ENCODE results near the gene FARSA. TPM values are rescaled to one million over a fixed set of nuclear protein-coding genes. Genes with fewer than 3 reads are reported as not detected.

FARSA gene
- total and polyA plus RNA-seq, 12 donors, result 33.5 to 102 (median 52.1) TPM

DNA sequence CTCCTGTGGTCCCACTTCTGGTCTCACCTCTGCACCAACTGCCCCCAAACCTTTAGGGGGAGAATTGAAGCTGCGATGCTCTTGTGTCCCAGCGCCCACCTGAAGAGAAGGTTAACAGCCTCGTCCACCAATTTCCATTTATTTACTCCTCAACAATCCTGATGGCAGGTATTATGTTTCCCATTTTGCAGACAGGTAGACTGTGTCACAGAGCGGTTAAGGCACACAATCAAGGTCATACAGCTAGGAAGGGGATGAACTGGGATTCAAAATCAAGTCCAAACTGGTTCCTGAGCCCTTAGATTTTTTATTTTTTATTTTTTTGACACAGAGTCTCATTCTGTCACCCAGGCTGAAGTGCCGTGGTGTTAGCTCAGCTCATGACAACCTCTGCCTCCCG, 58.4 kb downstream of the FARSA start:
- 91 to 100% (median 97%) methylated on average over 6 of the region's 6 CpGs for WGBS, 4 donors
- no peaks in the 10 kb centered on the region for H3K27me3 ChIP-seq
- H3K36me3 ChIP-seq (replicated peaks in 1 of 2), result peaks cover 0 to 22% of the 10 kb centered on the region in 2 donors

GRCh38 chr19:12873891-12874745, 59.4 kb downstream of the FARSA start:
- WGBS, 4 donors, result 84 to 98% (median 91%) methylated on average over 33 to 85 of the region's 86 CpGs
- Histone ChIP-seq H3K36me3 (replicated peaks in 1 of 2) (peaks cover 0 to 22% of the 10 kb centered on the region in 2 donors), H3K27me3 (no peaks in the 10 kb centered on the region), H3K4me3 (no peak overlapping the region), H3K4me1 (replicated peaks in 1 of 2) (peaks cover 0 to 6% of the 10 kb centered on the region in 2 donors), H3K9me3 (replicated peaks in 1 of 3) (no peaks in the 10 kb centered on the region), H3K27ac (peak overlapping the region in 1 of 5 donors; percentile 70)
- intact Hi-C loops (cut with DNase I), result no loop called here
- no peak for DNase-seq
- TF ChIP-seq, protein P1, sequence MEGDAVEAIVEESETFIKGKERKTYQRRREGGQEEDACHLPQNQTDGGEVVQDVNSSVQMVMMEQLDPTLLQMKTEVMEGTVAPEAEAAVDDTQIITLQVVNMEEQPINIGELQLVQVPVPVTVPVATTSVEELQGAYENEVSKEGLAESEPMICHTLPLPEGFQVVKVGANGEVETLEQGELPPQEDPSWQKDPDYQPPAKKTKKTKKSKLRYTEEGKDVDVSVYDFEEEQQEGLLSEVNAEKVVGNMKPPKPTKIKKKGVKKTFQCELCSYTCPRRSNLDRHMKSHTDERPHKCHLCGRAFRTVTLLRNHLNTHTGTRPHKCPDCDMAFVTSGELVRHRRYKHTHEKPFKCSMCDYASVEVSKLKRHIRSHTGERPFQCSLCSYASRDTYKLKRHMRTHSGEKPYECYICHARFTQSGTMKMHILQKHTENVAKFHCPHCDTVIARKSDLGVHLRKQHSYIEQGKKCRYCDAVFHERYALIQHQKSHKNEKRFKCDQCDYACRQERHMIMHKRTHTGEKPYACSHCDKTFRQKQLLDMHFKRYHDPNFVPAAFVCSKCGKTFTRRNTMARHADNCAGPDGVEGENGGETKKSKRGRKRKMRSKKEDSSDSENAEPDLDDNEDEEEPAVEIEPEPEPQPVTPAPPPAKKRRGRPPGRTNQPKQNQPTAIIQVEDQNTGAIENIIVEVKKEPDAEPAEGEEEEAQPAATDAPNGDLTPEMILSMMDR (IDR thresholded peaks at IDR 0.05), result no peak
- TF ChIP-seq POLR2A (IDR thresholded peaks at IDR 0.05), result no peak

More for the DNA sequence above, 58.4 kb downstream of the FARSA start:
- Histone ChIP-seq H3K9me3 (replicated peaks in 1 of 3) (no peaks in the 10 kb centered on the region), H3K4me1 (replicated peaks in 1 of 2) (peaks cover 0 to 6% of the 10 kb centered on the region in 2 donors), H3K4me3 (no peak overlapping the region), H3K27ac (no peak overlapping the region)
- no peak for DNase-seq
- intact Hi-C loops (cut with DNase I), result no loop called here
- TF ChIP-seq, protein P1 (IDR thresholded peaks at IDR 0.05), result no peak
- no peak for TF ChIP-seq POLR2A (IDR thresholded peaks at IDR 0.05)

DNA sequence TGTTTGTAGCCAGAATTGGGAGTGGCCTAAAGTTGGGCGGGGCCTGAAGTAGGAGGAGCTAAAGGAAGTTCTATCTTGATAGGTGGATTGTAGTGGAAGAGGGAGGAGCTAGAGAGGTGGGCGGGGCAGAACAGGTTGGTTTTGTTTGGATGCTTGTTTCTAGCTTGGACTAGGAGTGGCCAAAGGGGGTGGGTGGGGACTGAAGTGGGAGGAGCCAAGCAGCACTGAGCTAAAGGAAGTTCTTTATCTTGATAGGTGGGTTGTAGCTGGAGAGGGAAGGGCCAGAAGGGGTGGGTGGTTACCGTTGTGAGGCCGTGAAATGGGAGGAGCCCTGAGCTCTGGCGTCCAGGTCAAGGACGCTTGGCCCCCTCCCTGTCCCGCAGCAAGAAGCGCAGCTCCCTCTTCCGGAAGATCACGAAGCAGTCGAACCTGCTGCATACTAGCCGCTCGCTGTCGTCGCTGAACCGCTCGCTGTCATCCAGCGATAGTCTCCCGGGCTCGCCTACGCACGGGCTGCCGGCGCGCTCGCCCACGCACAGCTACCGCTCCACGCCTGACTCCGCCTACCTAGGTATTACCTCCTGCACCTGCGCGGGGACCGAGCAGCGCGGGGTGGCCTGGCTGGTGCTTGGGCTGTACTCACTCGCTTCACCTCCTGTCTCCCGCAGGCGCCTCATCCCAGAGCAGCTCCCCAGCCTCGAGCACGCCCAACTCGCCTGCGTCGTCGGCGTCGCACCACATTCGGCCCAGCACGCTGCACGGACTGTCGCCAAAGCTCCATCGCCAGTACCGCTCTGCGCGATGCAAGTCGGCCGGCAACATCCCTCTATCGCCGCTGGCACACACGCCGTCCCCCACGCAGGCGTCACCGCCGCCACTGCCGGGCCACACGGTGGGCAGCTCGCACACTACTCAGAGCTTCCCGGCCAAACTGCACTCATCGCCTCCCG, 60.3 kb downstream of the FARSA start:
- Histone ChIP-seq H3K9me3 (replicated peaks in 1 of 3) (no peaks in the 10 kb centered on the region), H3K36me3 (replicated peaks in 1 of 2) (peaks cover 0 to 15% of the 10 kb centered on the region in 2 donors), H3K4me1 (replicated peaks in 1 of 2) (peaks cover 0 to 6% of the 10 kb centered on the region in 2 donors), H3K27me3 (no peaks in the 10 kb centered on the region), H3K27ac (peak overlapping the region in 3 of 5 donors; percentile 13 to 70 (median 67)), H3K4me3 (peak overlapping the region in 1 of 4 donors; percentile 30)
- DNase-seq, result peak; percentile 87 to 97 (median 95)
- WGBS, 4 donors, result 49 to 74% (median 56%) methylated on average over 19 to 70 of the region's 70 CpGs
- TF ChIP-seq, protein P1 (IDR thresholded peaks at IDR 0.05), result no peak
- TF ChIP-seq POLR2A (IDR thresholded peaks at IDR 0.05), result peak in 1 of 2 donors; percentile 65
- intact Hi-C loops (cut with DNase I), result no loop called here

Small RNA genes lying within 50 kb of the gene (microRNA-seq; reads per million reads assigned to microRNA genes)
- gene MIR5695 (0 reads per million in 3 donors), gene MIR6515 (0.85 to 1.9 (median 0.89) reads per million in 3 donors)

Small RNA genes lying within 50 kb of the gene (small RNA-seq; reads per million reads assigned to genes)
- gene MIR5695 (0 reads per million in 2 donors), gene MIR6515 (0.36 to 0.42 reads per million in 2 donors)

Other genes with a start within 250 kb of the FARSA start
- gene GNG14, start 245.7 kb downstream of the FARSA start, total RNA-seq, result not detected
- gene GNG14, start 245.7 kb downstream of the FARSA start, polyA plus RNA-seq, result not detected
- 10 to 100 TPM in 5 of 9 donors, 1 to 10 TPM in 4; 6.9 to 14.7 (median 11.1) TPM for gene FBXW9, start 237.1 kb downstream of the FARSA start, total RNA-seq
- 1 to 10 TPM; 2.1 to 6.8 (median 6.4) TPM for gene FBXW9, start 237.1 kb downstream of the FARSA start, polyA plus RNA-seq
- gene TNPO2, start 209.8 kb downstream of the FARSA start, total RNA-seq, result 100 to 1,000 TPM in 2 of 9 donors, 10 to 100 TPM in 7; 24.5 to 104 (median 78.0) TPM
- gene TNPO2, start 209.8 kb downstream of the FARSA start, polyA plus RNA-seq, result 10 to 100 TPM; 43.4 to 99.2 (median 58.4) TPM
- gene TRIR, start 199.0 kb downstream of the FARSA start, total RNA-seq, result 100 to 1,000 TPM; 125 to 423 (median 195) TPM
- gene TRIR, start 199.0 kb downstream of the FARSA start, polyA plus RNA-seq, result 100 to 1,000 TPM; 162 to 405 (median 338) TPM
- gene GET3, start 196.2 kb downstream of the FARSA start, total RNA-seq, result 10 to 100 TPM; 75.3 to 97.7 (median 82.5) TPM
- gene GET3, start 196.2 kb downstream of the FARSA start, polyA plus RNA-seq, result 10 to 100 TPM; 50.3 to 74.1 (median 56.7) TPM
- not detected for gene BEST2, start 181.9 kb downstream of the FARSA start, total RNA-seq
- gene BEST2, start 181.9 kb downstream of the FARSA start, polyA plus RNA-seq, result not detected
- 10 to 100 TPM; 10.2 to 38.3 (median 25.5) TPM for gene HOOK2, start 158.2 kb downstream of the FARSA start, total RNA-seq
- gene HOOK2, start 158.2 kb downstream of the FARSA start, polyA plus RNA-seq, result 10 to 100 TPM in 2 of 3 donors, 1 to 10 TPM in 1; 6.3 to 99.7 (median 69.3) TPM
- gene JUNB, start 142.2 kb downstream of the FARSA start, total RNA-seq, result 100 to 1,000 TPM in 8 of 9 donors, 10 to 100 TPM in 1; 46.9 to 594 (median 351) TPM
- 100 to 1,000 TPM in 2 of 3 donors, 1 to 10 TPM in 1; 4.2 to 291 (median 104) TPM for gene JUNB, start 142.2 kb downstream of the FARSA start, polyA plus RNA-seq
- 1,000 to 10,000 TPM in 3 of 9 donors, 100 to 1,000 TPM in 6; 597 to 1,660 (median 849) TPM for gene PRDX2, start 131.9 kb downstream of the FARSA start, total RNA-seq
- gene PRDX2, start 131.9 kb downstream of the FARSA start, polyA plus RNA-seq, result 100 to 1,000 TPM; 146 to 957 (median 364) TPM
- 1 to 10 TPM in 5 of 9 donors, not detected in 4; 1.8 to 8.6 (median 4.7) TPM for gene THSD8, start 131.6 kb downstream of the FARSA start, total RNA-seq
- gene THSD8, start 131.6 kb downstream of the FARSA start, polyA plus RNA-seq, result 1 to 10 TPM; 3.5 to 5.6 (median 4.4) TPM
- 10 to 100 TPM in 1 of 9 donors, 1 to 10 TPM in 8; 2.8 to 11.5 (median 6.6) TPM for gene RNASEH2A, start 127.1 kb downstream of the FARSA start, total RNA-seq
- gene RNASEH2A, start 127.1 kb downstream of the FARSA start, polyA plus RNA-seq, result 1 to 10 TPM; 1.8 to 4.3 (median 3.4) TPM
- gene RTBDN, start 99.1 kb downstream of the FARSA start, total RNA-seq, result 1 to 10 TPM in 3 of 9 donors, under 1 TPM in 1, not detected in 5; 0.23 to 5.2 (median 2.9) TPM
- gene RTBDN, start 99.1 kb downstream of the FARSA start, polyA plus RNA-seq, result 10 to 100 TPM in 1 of 3 donors, 1 to 10 TPM in 2; 2.0 to 16.4 (median 4.5) TPM
- gene MAST1, start 95.2 kb downstream of the FARSA start, total RNA-seq, result 1 to 10 TPM in 8 of 9 donors, under 1 TPM in 1; 0.72 to 6.9 (median 3.0) TPM
- gene MAST1, start 95.2 kb downstream of the FARSA start, polyA plus RNA-seq, result 10 to 100 TPM in 1 of 3 donors, 1 to 10 TPM in 2; 1.3 to 29.6 (median 4.7) TPM
- 10 to 100 TPM in 8 of 9 donors, 1 to 10 TPM in 1; 3.3 to 83.4 (median 53.8) TPM for gene DNASE2, start 52.3 kb downstream of the FARSA start, total RNA-seq
- gene DNASE2, start 52.3 kb downstream of the FARSA start, polyA plus RNA-seq, result 10 to 100 TPM; 13.6 to 22.2 (median 17.9) TPM
- under 1 TPM in 2 of 9 donors, not detected in 7; 0.23 to 0.83 TPM for gene KLF1, start 46.5 kb downstream of the FARSA start, total RNA-seq
- under 1 TPM in 1 of 3 donors, not detected in 2; 0.24 TPM for gene KLF1, start 46.5 kb downstream of the FARSA start, polyA plus RNA-seq
- 10 to 100 TPM; 23.7 to 78.4 (median 35.3) TPM for gene GCDH, start 42.6 kb downstream of the FARSA start, total RNA-seq
- 10 to 100 TPM; 16.2 to 26.9 (median 22.5) TPM for gene GCDH, start 42.6 kb downstream of the FARSA start, polyA plus RNA-seq
- under 1 TPM in 2 of 9 donors, not detected in 7; 0.78 to 0.91 TPM for gene SYCE2, start 14.4 kb downstream of the FARSA start, total RNA-seq
- under 1 TPM; 0.16 to 0.24 (median 0.20) TPM for gene SYCE2, start 14.4 kb downstream of the FARSA start, polyA plus RNA-seq
- gene CALR, start 4.9 kb upstream of the FARSA start, total RNA-seq, result 1,000 to 10,000 TPM in 2 of 9 donors, 100 to 1,000 TPM in 7; 271 to 1,489 (median 656) TPM
- gene CALR, start 4.9 kb upstream of the FARSA start, polyA plus RNA-seq, result 1,000 to 10,000 TPM in 1 of 3 donors, 100 to 1,000 TPM in 2; 224 to 1,230 (median 336) TPM
- gene RAD23A, start 12.2 kb upstream of the FARSA start, total RNA-seq, result 100 to 1,000 TPM in 6 of 9 donors, 10 to 100 TPM in 3; 66.5 to 146 (median 111) TPM
- 100 to 1,000 TPM; 112 to 240 (median 206) TPM for gene RAD23A, start 12.2 kb upstream of the FARSA start, polyA plus RNA-seq
- gene GADD45GIP1, start 23.5 kb upstream of the FARSA start, total RNA-seq, result 100 to 1,000 TPM in 1 of 9 donors, 10 to 100 TPM in 8; 26.1 to 101 (median 48.5) TPM
- gene GADD45GIP1, start 23.5 kb upstream of the FARSA start, polyA plus RNA-seq, result 100 to 1,000 TPM in 2 of 3 donors, 10 to 100 TPM in 1; 16.5 to 213 (median 183) TPM
- 1 to 10 TPM in 5 of 9 donors, under 1 TPM in 4; 0.35 to 2.3 (median 1.1) TPM for gene DAND5, start 35.9 kb upstream of the FARSA start, total RNA-seq
- gene DAND5, start 35.9 kb upstream of the FARSA start, polyA plus RNA-seq, result under 1 TPM; 0.27 to 0.34 (median 0.32) TPM
- 10 to 100 TPM in 8 of 9 donors, 1 to 10 TPM in 1; 1.3 to 72.8 (median 32.2) TPM for gene NFIX, start 61.8 kb upstream of the FARSA start, total RNA-seq
- gene NFIX, start 61.8 kb upstream of the FARSA start, polyA plus RNA-seq, result 10 to 100 TPM in 1 of 3 donors, 1 to 10 TPM in 2; 4.9 to 18.0 (median 9.4) TPM
- 10 to 100 TPM in 5 of 9 donors, 1 to 10 TPM in 4; 4.3 to 22.5 (median 10.5) TPM for gene LYL1, start 169.1 kb upstream of the FARSA start, total RNA-seq
- gene LYL1, start 169.1 kb upstream of the FARSA start, polyA plus RNA-seq, result 10 to 100 TPM in 1 of 3 donors, 1 to 10 TPM in 1, under 1 TPM in 1; 0.38 to 18.7 (median 7.9) TPM
- 10 to 100 TPM; 13.4 to 48.0 (median 30.7) TPM for gene TRMT1, start 183.0 kb upstream of the FARSA start, total RNA-seq
- 100 to 1,000 TPM in 2 of 3 donors, 10 to 100 TPM in 1; 15.5 to 229 (median 120) TPM for gene TRMT1, start 183.0 kb upstream of the FARSA start, polyA plus RNA-seq
- 10 to 100 TPM; 26.7 to 67.0 (median 41.2) TPM for gene NACC1, start 184.6 kb upstream of the FARSA start, total RNA-seq
- 10 to 100 TPM; 12.4 to 47.7 (median 14.8) TPM for gene NACC1, start 184.6 kb upstream of the FARSA start, polyA plus RNA-seq
- gene STX10, start 216.7 kb upstream of the FARSA start, total RNA-seq, result 10 to 100 TPM; 30.5 to 90.7 (median 62.2) TPM
- gene STX10, start 216.7 kb upstream of the FARSA start, polyA plus RNA-seq, result 100 to 1,000 TPM in 2 of 3 donors, 10 to 100 TPM in 1; 16.0 to 182 (median 159) TPM
- 100 to 1,000 TPM in 2 of 9 donors, 10 to 100 TPM in 6, 1 to 10 TPM in 1; 8.8 to 121 (median 59.3) TPM for gene IER2, start 216.7 kb upstream of the FARSA start, total RNA-seq
- gene IER2, start 216.7 kb upstream of the FARSA start, polyA plus RNA-seq, result 100 to 1,000 TPM in 1 of 3 donors, 10 to 100 TPM in 1, 1 to 10 TPM in 1; 7.4 to 120 (median 97.1) TPM